ENCODE data around the gene LMO7.

Gene LMO7

GRCh38 chr13:75806117-75806516 is 170.0 kb downstream of the LMO7 start:
- no peak for DNase-seq

DNA sequence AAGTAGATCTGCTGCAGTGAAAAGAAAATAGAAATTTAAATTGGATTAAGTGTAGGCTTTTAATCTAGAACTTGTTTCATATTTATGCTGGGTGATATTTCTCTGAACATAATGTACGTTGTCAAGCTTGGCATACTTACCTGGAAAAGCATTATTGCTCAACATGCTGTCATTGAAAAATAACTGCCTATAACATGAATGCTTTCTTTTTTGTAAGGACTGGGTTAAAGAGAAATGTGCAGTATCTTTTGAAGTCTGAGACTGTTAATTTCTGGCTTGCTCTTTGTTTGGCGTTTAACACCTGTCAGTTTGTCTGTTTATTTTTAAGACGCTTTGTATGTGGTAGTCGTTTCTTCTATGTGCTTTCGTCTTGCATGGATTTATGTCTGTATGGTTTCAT is 175.2 kb downstream of the LMO7 start:
- no peak for DNase-seq

GRCh38 chr13:75811841-75812240 is 175.7 kb downstream of the LMO7 start:
- no peak for DNase-seq

- DNase-seq, result no peak
Measured at GRCh38 chr13:75812751-75813181, 176.6 kb downstream of the LMO7 start.

DNA sequence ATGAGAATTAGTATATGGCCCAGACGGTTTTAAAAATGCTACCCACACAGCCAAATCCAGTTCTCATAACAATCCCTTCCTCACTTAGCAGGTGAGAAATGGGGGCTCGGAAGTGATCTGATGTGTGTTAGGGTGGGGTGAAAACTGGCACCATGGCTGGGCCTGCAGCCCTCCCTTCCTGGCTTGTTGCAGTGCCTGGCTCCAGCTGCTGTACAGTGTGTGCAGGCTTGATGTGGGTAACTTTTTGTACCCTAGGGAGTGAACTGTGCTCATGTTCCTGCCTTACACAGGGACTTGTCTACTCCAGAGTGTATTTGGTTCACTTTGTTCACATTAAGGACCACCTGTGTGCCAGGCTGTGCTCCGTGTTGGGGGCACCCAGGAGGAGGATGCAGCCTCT is 177.2 kb downstream of the LMO7 start:
- DNase-seq, result no peak

- DNase-seq, result no peak
Measured at GRCh38 chr13:75818179-75818967, 182.2 kb downstream of the LMO7 start.

GRCh38 chr13:75818968-75819225 is 182.8 kb downstream of the LMO7 start:
- DNase-seq, result no peak

DNA sequence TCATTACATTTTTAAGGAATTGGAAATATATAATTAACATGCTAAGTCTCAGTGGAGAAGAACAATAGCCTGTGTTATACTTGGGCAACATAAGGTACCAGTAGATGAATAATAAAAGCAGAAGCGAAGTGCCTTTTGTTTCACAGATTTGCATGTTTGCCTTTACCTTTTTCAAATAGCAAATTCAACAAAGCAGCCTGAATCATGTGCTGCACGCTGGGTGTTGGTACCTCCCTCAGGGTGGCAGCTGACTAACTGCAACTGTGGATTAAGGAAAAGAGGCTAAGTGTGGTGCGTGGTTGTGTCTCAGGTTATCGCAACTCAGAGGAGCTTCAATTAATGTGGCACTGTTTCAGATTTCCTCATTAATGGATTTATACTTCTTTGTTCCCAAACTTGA is 189.0 kb downstream of the LMO7 start:
- no peak for DNase-seq

DNA sequence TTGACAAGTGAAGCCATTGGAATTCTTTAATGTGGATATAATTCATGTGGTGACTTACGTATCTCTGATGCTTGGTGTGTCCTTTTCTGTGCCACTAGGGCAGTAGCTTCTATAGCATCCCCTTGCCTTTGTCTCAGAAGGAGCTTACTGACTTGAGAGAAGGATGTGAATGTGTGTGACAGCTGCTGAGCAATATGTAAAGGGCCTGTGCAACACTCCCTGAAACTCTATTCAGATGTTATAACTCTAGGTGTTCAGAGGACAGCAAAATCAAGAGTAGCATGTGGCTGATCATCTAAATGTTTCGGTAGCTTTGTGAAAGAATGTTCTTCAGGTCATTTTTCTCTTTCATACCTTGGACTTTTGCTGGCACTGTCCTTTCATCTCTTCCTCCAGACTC is 189.5 kb downstream of the LMO7 start:
- DNase-seq, result no peak

DNA sequence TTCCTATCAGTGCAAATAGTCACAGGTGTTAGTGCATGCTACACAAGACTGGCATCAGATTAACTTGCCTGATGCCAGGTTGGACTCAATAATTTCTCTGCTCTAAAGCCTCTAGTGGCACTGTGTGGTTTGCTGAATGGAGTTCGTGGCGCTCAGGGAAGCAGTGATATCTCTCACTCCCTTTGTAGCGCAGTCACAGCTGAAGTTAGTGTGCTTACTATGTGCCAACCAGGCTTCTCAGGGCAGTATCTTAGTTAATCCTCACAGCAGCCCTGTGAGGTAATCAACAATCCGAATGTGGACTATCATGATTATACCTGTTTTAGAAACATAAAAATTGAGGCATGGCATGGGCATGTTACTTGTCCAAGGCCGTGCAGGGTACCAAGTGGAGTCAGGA is 190.3 kb downstream of the LMO7 start:
- DNase-seq, result no peak

DNA sequence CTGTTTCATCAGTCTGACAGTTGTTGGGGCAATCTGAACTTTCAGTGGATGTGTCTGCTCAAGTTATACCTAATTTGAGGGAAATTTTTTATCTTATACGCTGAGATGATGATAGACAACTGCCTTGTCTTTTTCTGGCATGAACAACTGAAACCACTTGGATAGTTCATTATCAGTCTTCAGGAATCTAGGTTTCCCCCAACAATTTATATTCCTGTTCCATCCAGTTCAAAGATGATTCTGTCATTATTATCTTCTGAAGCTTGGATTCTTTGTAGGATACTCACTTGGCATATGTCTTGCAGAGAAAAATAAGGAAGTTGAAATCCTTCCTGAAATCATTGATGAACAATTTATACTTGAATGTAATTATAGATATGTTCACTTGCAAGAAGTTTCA is 193.7 kb downstream of the LMO7 start:
- DNase-seq, result no peak

DNA sequence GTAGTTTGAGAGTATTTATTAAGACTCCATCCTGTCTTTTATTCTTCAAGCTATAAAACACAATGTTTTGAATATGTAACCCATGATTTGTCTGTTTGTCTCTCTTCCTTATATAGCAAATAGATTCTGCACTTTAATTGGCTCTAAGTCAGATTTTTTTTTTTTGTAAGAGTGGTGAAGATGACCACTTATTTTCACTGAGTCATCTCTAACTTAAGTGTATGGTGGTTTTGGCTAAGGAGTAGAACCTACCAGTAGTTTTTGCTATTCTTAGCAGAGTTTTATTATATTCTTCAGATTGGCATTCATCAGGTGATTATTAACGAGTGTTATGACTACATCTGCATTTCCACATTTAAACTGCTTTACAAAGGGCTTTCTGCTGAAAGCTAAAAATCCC is 194.7 kb downstream of the LMO7 start:
- DNase-seq, result no peak

GRCh38 chr13:75831389-75831788 is 195.3 kb downstream of the LMO7 start:
- DNase-seq, result no peak

DNA sequence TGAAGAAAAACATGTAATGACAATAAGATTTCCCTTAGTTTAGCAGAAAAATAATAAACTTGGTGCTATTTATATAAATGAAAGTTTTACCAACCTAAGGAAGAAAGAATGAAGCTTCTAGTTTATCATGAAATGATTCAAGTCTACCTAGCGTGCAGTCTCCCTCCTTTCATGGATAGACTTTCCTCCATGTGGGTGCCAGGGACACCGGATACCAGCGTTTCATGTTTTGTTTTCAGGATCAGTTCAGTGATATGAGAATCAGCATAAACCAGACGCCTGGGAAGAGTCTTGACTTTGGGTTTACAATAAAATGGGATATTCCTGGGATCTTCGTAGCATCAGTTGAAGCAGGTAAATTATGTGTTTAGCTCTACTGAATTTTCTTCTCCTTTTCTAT is 196.7 kb downstream of the LMO7 start:
- no peak for DNase-seq

- DNase-seq, result no peak
Measured at GRCh38 chr13:75836441-75836840, 200.3 kb downstream of the LMO7 start.

GRCh38 chr13:75838366-75839005 is 202.4 kb downstream of the LMO7 start:
- DNase-seq, result no peak

DNA sequence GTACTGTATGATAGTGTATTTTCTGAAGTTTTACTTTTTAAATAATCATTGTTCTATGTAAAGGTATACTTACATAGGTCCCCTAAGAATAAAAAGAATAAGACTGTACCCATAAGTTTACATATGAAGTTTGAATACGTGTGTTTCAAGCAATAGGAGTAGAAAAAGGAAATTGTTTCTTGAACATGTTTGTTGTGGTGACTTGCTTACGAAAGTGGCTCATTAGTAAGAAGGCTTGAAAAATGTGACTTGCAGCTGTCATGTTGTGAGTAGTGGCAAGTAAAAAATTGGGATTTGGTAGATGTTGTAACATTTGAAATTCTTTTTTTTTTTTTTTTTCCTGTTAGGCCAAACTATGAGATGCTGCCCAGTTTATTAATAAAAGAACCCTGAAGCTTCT is 203.3 kb downstream of the LMO7 start:
- DNase-seq, result no peak

DNA sequence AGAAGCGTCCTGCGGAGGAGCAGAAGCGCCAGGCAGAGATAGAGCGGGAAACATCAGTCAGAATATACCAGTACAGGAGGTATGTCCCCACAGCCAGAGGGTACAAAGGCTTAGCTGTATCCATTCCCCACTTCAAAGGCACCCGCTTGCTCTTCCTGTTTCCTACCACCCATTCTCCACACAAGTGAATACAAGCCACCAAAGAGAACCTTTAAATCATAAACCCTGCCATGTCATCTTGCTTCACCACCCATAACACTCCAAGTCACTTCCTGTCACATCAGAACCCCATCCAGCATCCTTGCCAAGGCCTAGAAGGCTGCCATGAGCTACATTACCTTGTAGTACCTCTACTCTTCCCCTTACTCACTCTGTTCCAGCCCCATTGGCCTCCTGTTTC is 205.8 kb downstream of the LMO7 start:
- no peak for DNase-seq

- DNase-seq, result no peak
Measured at GRCh38 chr13:75843074-75843473, 206.9 kb downstream of the LMO7 start.

GRCh38 chr13:75843991-75844390 is 207.9 kb downstream of the LMO7 start:
- no peak for DNase-seq

DNA sequence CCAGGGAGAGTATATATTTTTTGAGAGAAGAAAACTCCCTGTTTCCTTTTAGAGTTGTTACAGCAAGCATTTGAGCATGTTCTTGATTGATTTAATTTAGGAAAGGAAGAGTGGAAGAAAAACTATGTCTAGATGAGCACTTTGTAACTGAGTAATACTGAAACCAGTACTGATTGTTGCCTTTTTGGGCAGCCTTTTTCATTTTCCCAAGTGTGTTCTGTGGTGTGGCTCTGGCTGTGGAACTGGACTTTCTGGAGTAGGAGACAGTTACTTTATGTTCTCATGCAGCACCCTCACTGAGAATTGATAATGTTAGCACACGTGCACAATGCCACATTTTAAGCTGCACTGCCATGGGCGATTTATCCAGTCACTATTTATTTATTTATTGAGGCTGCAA is 211.5 kb downstream of the LMO7 start:
- no peak for DNase-seq

GRCh38 chr13:75850916-75851315 is 214.8 kb downstream of the LMO7 start:
- no peak for DNase-seq

- DNase-seq, result no peak
Measured at GRCh38 chr13:75855216-75855615, 219.1 kb downstream of the LMO7 start.

GRCh38 chr13:75855847-75856246 is 219.7 kb downstream of the LMO7 start:
- no peak for DNase-seq

GRCh38 chr13:75857291-75857690 is 221.2 kb downstream of the LMO7 start:
- DNase-seq, result no peak

All from KG1 (cell line).